Measurements from ENCODE around the gene CUX1. TPM values are rescaled to one million over a fixed set of nuclear protein-coding genes. Genes with fewer than 3 reads are reported as not detected.

Gene CUX1
- total and polyA plus RNA-seq, 10 of the 15 experiments (the other 5 are each of a cell fraction or from before 2014, with no cell fraction given), result 6.1 to 48.6 (median 25.9) TPM

DNA sequence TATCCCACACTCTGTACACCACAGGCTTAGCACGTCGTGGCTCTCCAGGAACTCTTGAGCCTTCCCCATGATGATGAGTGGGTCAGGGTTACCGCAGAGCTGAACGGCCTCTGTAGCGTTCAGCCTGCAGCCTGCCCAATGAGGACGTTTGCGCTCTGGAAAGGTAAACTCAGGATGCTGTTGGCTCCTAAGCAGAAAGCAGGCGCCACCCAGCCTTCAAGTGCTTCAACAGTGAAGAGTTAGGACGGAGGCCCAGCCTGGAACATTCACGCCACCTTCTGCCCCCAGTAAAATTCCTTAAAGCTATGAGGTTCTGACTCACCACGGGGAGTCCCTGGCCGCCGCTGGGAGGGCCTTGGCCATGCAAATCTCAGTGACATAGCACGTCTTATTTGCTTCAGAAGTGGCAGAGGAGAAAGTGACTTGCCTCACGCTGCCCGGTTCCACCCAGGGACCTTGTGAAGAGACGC lies 307.7 kb downstream of the CUX1 start (continued):
- TF ChIP-seq EGR1 (IDR thresholded peaks at IDR 0.05; ENCODE audit: borderline replicate concordance in 1 of 2, low read depth in 2 of 2, low read length in 2 of 2) (no peak), GABPA (IDR thresholded peaks at IDR 0.05; ENCODE audit: low read depth) (no peak), KDM1A (IDR thresholded peaks at IDR 0.05; ENCODE audit: borderline replicate concordance) (no peak)
- TF ChIP-seq, protein P1, sequence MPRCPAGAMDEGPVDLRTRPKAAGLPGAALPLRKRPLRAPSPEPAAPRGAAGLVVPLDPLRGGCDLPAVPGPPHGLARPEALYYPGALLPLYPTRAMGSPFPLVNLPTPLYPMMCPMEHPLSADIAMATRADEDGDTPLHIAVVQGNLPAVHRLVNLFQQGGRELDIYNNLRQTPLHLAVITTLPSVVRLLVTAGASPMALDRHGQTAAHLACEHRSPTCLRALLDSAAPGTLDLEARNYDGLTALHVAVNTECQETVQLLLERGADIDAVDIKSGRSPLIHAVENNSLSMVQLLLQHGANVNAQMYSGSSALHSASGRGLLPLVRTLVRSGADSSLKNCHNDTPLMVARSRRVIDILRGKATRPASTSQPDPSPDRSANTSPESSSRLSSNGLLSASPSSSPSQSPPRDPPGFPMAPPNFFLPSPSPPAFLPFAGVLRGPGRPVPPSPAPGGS (IDR thresholded peaks at IDR 0.05; ENCODE audit: borderline replicate concordance, insufficient read depth, low read depth, low read length, poor library complexity, severe bottlenecking), result no peak

DNA sequence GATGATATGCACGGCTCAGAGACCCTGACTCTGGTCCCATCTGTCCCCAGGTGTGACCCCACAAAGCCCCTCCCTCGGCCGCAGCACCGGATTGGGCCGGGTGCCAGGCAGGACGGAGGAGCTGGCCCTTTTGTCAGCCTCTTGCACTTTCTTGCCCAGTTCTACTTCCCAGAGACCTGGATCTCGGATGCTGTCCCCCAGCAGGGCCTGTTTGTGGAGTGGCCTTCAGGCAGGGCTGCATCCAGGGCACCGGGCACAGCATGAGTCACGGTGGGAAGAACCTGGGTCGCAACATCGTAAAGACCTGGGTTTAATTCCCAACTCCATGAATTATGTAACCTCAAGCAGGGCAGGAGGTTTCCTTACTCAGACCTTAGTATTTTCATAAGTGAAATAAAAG lies 310.9 kb downstream of the CUX1 start:
- no peaks in the 10 kb centered on the region for H3K9me3 ChIP-seq (replicated peaks; ENCODE audit: control insufficient read depth, insufficient read depth, low read length)
- ChIA-PET RAD21 (ENCODE audit: unreplicated experiment) (no interaction called here), SMC1A (ENCODE audit: uncharacterized antibody, unreplicated experiment) (no interaction called here), CTCF (no interaction called here), POLR2A (no interaction called here)
- H3K36me3 ChIP-seq (ENCODE audit: control insufficient read depth in 2 of 2, insufficient read depth in 2 of 2, low read length in 1 of 2), result peaks cover 2% of the 10 kb centered on the region in 2 experiments; a peak in 2 of 4 replicates
- FAIRE-seq (no peak), ATAC-seq (no peak), DNase-seq (ENCODE audit: low read depth, low spot score) (no peak)
- no peak overlapping the region for H3K9ac ChIP-seq (ENCODE audit: control insufficient read depth, insufficient read depth, low read length)
- H3K4me1 ChIP-seq (ENCODE audit: control insufficient read depth, insufficient read depth, low read length), result peaks cover 9% of the 10 kb centered on the region
- H3K4me3 ChIP-seq, result no peak overlapping the region
- 77% methylated on average over 11 of the region's 11 CpGs for WGBS (ENCODE audit: insufficient coverage, insufficient replicate concordance, low lambda C conversion rate, missing lambda C conversion rate)
- no peak overlapping the region for H2AFZ ChIP-seq (ENCODE audit: control insufficient read depth, low read depth, low read length)
- no peak overlapping the region for H3K27ac ChIP-seq (ENCODE audit: control insufficient read depth, insufficient read depth)
- no peaks in the 10 kb centered on the region for H4K20me1 ChIP-seq (ENCODE audit: control insufficient read depth, insufficient read depth)
- no peaks in the 10 kb centered on the region for H3K79me2 ChIP-seq (ENCODE audit: control insufficient read depth, insufficient read depth, low read length)
- no peaks in the 10 kb centered on the region for H3K27me3 ChIP-seq (replicated peaks in 1 of 2; ENCODE audit: control insufficient read depth in 2 of 2, insufficient read depth in 2 of 2, low read length in 1 of 2)
- in situ Hi-C loops (cut with MboI), result no loop called here
- intact Hi-C loops (cut with micrococcal nuclease; ENCODE audit: unreplicated experiment), result loop anchor here (10.0 kb wide), 1 partner anchor 274 kb away; no protein-coding TSS in a partner anchor
- H3K4me2 ChIP-seq (ENCODE audit: control insufficient read depth, insufficient read depth), result no peak overlapping the region
- no TSS peak for BruUV-seq (replicated peaks)
- TF ChIP-seq FOXK2 (IDR thresholded peaks at IDR 0.05) (no peak), RUNX3 (IDR thresholded peaks at IDR 0.05; ENCODE audit: low read length) (no peak), RFX5 (IDR thresholded peaks at IDR 0.05; ENCODE audit: low read depth, low read length) (no peak), EP300 (IDR thresholded peaks at IDR 0.05; ENCODE audit: borderline replicate concordance in 1 of 2, control insufficient read depth in 1 of 2, low read depth in 2 of 2, low read length in 2 of 2) (no peak), HDAC6 (IDR thresholded peaks at IDR 0.05; ENCODE audit: unreplicated experiment) (no peak), NFXL1 (IDR thresholded peaks at IDR 0.05; ENCODE audit: borderline replicate concordance) (no peak), ZZZ3 (IDR thresholded peaks at IDR 0.05; ENCODE audit: control insufficient read depth, insufficient read length, low read depth) (no peak)
- TF ChIP-seq, protein P2, sequence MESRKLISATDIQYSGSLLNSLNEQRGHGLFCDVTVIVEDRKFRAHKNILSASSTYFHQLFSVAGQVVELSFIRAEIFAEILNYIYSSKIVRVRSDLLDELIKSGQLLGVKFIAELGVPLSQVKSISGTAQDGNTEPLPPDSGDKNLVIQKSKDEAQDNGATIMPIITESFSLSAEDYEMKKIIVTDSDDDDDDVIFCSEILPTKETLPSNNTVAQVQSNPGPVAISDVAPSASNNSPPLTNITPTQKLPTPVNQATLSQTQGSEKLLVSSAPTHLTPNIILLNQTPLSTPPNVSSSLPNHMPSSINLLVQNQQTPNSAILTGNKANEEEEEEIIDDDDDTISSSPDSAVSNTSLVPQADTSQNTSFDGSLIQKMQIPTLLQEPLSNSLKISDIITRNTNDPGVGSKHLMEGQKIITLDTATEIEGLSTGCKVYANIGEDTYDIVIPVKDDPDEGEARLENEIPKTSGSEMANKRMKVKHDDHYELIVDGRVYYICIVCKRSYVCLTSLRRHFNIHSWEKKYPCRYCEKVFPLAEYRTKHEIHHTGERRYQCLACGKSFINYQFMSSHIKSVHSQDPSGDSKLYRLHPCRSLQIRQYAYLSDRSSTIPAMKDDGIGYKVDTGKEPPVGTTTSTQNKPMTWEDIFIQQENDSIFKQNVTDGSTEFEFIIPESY (IDR thresholded peaks at IDR 0.05), result no peak
- TF ChIP-seq, protein P3, sequence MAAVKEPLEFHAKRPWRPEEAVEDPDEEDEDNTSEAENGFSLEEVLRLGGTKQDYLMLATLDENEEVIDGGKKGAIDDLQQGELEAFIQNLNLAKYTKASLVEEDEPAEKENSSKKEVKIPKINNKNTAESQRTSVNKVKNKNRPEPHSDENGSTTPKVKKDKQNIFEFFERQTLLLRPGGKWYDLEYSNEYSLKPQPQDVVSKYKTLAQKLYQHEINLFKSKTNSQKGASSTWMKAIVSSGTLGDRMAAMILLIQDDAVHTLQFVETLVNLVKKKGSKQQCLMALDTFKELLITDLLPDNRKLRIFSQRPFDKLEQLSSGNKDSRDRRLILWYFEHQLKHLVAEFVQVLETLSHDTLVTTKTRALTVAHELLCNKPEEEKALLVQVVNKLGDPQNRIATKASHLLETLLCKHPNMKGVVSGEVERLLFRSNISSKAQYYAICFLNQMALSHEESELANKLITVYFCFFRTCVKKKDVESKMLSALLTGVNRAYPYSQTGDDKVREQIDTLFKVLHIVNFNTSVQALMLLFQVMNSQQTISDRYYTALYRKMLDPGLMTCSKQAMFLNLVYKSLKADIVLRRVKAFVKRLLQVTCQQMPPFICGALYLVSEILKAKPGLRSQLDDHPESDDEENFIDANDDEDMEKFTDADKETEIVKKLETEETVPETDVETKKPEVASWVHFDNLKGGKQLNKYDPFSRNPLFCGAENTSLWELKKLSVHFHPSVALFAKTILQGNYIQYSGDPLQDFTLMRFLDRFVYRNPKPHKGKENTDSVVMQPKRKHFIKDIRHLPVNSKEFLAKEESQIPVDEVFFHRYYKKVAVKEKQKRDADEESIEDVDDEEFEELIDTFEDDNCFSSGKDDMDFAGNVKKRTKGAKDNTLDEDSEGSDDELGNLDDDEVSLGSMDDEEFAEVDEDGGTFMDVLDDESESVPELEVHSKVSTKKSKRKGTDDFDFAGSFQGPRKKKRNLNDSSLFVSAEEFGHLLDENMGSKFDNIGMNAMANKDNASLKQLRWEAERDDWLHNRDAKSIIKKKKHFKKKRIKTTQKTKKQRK (IDR thresholded peaks at IDR 0.05; ENCODE audit: low read depth, low read length), result no peak
- TF ChIP-seq, protein P4, sequence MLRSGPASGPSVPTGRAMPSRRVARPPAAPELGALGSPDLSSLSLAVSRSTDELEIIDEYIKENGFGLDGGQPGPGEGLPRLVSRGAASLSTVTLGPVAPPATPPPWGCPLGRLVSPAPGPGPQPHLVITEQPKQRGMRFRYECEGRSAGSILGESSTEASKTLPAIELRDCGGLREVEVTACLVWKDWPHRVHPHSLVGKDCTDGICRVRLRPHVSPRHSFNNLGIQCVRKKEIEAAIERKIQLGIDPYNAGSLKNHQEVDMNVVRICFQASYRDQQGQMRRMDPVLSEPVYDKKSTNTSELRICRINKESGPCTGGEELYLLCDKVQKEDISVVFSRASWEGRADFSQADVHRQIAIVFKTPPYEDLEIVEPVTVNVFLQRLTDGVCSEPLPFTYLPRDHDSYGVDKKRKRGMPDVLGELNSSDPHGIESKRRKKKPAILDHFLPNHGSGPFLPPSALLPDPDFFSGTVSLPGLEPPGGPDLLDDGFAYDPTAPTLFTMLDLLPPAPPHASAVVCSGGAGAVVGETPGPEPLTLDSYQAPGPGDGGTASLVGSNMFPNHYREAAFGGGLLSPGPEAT (IDR thresholded peaks at IDR 0.05; ENCODE audit: low read depth), result no peak
